NCI-H524 (cell line): ENCODE measurements around the gene NEURL4.
"Not testable (repeated sequence)": the region's sequence is repeated elsewhere in the genome, so short reads cannot be mapped to it uniquely, and the experiment has no call there.

Experiments
- DNase-seq, 2 experiments: peaks; one replicate each; lab custom pipeline; 2025; lab: John Stamatoyannopoulos, UW

The NEURL4 gene

GRCh38 chr17:7328840-7329373, at the start of gene NEURL4:
NEURL4 (minus strand) TSS chr17:7329335; CDS start chr17:7329312, 23 bp downstream.
- no peak for DNase-seq

GRCh38 chr17:7374353-7374752, 45.2 kb upstream of the NEURL4 start:
- DNase-seq, result no peak

- no peak for DNase-seq
These were observed 41.7 kb upstream of the NEURL4 start for GRCh38 chr17:7370853-7371252.

- DNase-seq, result no peak
These were observed 40.7 kb upstream of the NEURL4 start for GRCh38 chr17:7369825-7370224.

- DNase-seq, result not testable (repeated sequence)
These were observed 39.5 kb upstream of the NEURL4 start for GRCh38 chr17:7368599-7368994.

GRCh38 chr17:7367918-7368598, 38.9 kb upstream of the NEURL4 start:
- no peak for DNase-seq

- no peak for DNase-seq
These were observed 37.9 kb upstream of the NEURL4 start for GRCh38 chr17:7367083-7367482.

- DNase-seq, result not testable (repeated sequence)
These were observed 36.8 kb upstream of the NEURL4 start for GRCh38 chr17:7365963-7366362.

- no peak for DNase-seq
These were observed 34.2 kb upstream of the NEURL4 start for GRCh38 chr17:7363311-7363710.

GRCh38 chr17:7361906-7362305, 32.8 kb upstream of the NEURL4 start:
- DNase-seq, result no peak

GRCh38 chr17:7357381-7357780, 28.2 kb upstream of the NEURL4 start:
- DNase-seq, result no peak

GRCh38 chr17:7356756-7357155, 27.6 kb upstream of the NEURL4 start:
- no peak for DNase-seq

- DNase-seq, result peak in 1 of 2 experiments; percentile 40
These were observed 27.0 kb upstream of the NEURL4 start for GRCh38 chr17:7356072-7356549.

- DNase-seq, result no peak
These were observed 26.4 kb upstream of the NEURL4 start for GRCh38 chr17:7355573-7355972.

- DNase-seq, result peak; percentile 15 to 31
These were observed 25.9 kb upstream of the NEURL4 start, which contains the start of gene TMEM95 for GRCh38 chr17:7355053-7355452. TMEM95 (plus strand) TSS chr17:7355156; CDS start chr17:7355205, 49 bp downstream.

- DNase-seq, result no peak
These were observed 25.2 kb upstream of the NEURL4 start for GRCh38 chr17:7354262-7354843.

GRCh38 chr17:7352910-7353635, 23.9 kb upstream of the NEURL4 start:
- no peak for DNase-seq

GRCh38 chr17:7352503-7352889, 23.4 kb upstream of the NEURL4 start:
- DNase-seq, result peak in 1 of 2 experiments; percentile 2

GRCh38 chr17:7351665-7352502, 22.7 kb upstream of the NEURL4 start, which contains the start of gene KCTD11:
KCTD11 (plus strand) TSS chr17:7352162.
- peak in 1 of 2 experiments; percentile 27 for DNase-seq

GRCh38 chr17:7348478-7349242, 19.5 kb upstream of the NEURL4 start:
- DNase-seq, result no peak
